ENCODE data around the gene C19orf85. TPM values are rescaled to one million over a fixed set of nuclear protein-coding genes. Genes with fewer than 3 reads are reported as not detected.

The C19orf85 gene
- total RNA-seq, 4 donors from 2014 or later = not detected

- TF ChIP-seq CTCF (IDR thresholded peaks at IDR 0.05; ENCODE audit: low read depth) = no peak
Observed at GRCh38 chr19:55493052-55493644, 28.6 kb upstream of the C19orf85 start.

GRCh38 chr19:55492362-55492944 is 27.9 kb upstream of the C19orf85 start:
- no peak for TF ChIP-seq CTCF (IDR thresholded peaks at IDR 0.05; ENCODE audit: low read depth)

GRCh38 chr19:55491546-55492360 is 27.2 kb upstream of the C19orf85 start:
- TF ChIP-seq CTCF (IDR thresholded peaks at IDR 0.05; ENCODE audit: low read depth) = no peak

GRCh38 chr19:55490478-55491432 is 26.2 kb upstream of the C19orf85 start:
- TF ChIP-seq CTCF (IDR thresholded peaks at IDR 0.05; ENCODE audit: low read depth) = no peak

- TF ChIP-seq CTCF (IDR thresholded peaks at IDR 0.05; ENCODE audit: low read depth) = no peak
Observed at GRCh38 chr19:55489711-55490477, 25.3 kb upstream of the C19orf85 start.

- no peak for TF ChIP-seq CTCF (IDR thresholded peaks at IDR 0.05; ENCODE audit: low read depth)
Observed at GRCh38 chr19:55488986-55489710, 24.6 kb upstream of the C19orf85 start.
